ENCODE results near the gene F2RL1.
"Not testable (repeated sequence)": the region's sequence is repeated elsewhere in the genome, so short reads cannot be mapped to it uniquely, and the experiment has no call there.

The F2RL1 gene

DNA sequence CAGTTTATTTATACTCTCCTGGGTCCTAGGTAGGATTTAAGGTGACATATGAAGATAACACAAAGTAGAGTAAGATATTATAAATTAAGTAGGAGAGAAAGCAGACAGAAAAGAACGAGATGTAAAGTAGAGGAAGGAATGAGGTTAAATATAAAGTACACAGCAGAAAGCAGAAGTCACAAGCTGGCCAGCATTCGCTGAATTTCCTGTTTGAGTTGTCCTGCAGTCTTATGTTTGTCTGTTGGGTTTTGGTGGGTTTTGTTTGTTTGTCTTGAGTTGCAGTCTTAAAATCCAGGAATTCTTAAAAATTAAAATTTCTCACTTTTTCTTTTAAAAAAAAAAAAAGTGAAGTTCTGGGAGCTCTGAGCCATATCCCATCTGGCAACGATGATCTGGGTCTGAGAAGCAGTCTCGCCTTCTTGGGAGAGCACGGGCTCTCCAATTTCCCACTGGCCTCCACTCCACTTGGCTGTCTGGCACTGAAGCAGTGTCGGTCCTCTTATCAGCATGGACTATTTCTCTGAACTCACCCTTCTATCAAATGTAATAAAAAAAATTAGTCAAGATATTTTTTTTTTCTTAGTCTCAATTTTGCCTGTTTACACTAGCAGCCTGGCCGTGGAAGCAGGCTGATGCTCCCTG, 33.0 kb downstream of the F2RL1 start:
- Histone ChIP-seq H3K4me3 (ENCODE audit: low read depth, low read length) (no peak overlapping the region), H3K27ac (ENCODE audit: extremely low read depth, low read depth, low read length) (no peak overlapping the region), H3K4me1 (ENCODE audit: control insufficient read depth, insufficient read depth, low read length) (no peaks in the 10 kb centered on the region), H3K9me3 (ENCODE audit: control insufficient read depth, insufficient read depth, low read depth, low read length) (no peaks in the 10 kb centered on the region), H3K36me3 (ENCODE audit: control insufficient read depth in 2 of 2, insufficient read depth in 1 of 2, low read length in 2 of 2) (no peaks in the 10 kb centered on the region)
- no peak for TF ChIP-seq ZNF558 (tag by site-specific recombination; IDR thresholded peaks at IDR 0.05)
- TF ChIP-seq ZNF791 (tag by site-specific recombination; IDR thresholded peaks at IDR 0.05): no peak
- TF ChIP-seq MZF1 (tag by site-specific recombination; IDR thresholded peaks at IDR 0.05; ENCODE audit: borderline replicate concordance): no peak
- TF ChIP-seq KLF8 (tag by site-specific recombination; IDR thresholded peaks at IDR 0.05): no peak
- no peak for TF ChIP-seq GFI1B (tag by site-specific recombination; IDR thresholded peaks at IDR 0.05)
- no peak for TF ChIP-seq ZBTB1 (tag by site-specific recombination; IDR thresholded peaks at IDR 0.05)
- no peak for TF ChIP-seq ZNF660 (tag by site-specific recombination; IDR thresholded peaks at IDR 0.05)
- no peak for TF ChIP-seq TRIM28 (IDR thresholded peaks at IDR 0.05; ENCODE audit: borderline replicate concordance, low read length)
- ChIA-PET CTCF (no interaction called here), POLR2A (interaction anchor here (0.5 to 0.6 kb wide), 2 partner anchors 632 to 1127 kb away, joined by 3 read pairs; no protein-coding TSS in a partner anchor)

DNA sequence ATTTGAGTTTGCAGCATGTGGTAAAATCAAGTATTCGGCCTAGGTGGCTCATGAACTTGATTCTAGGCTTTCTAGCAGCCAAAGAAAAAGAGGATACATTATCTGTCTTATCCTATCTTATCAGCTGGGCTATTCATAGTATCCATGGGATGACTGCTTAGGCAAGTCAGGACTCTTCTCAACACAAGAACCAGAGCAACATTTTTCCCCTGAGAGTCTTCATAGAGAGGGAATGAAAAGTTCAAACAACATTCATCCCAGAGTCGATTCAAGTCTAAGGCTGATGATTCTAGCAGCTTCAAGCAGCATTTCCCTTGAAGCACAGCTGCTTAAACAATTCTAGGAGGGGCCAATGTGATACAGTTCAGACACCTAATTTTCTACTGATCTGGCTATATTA, 33.9 kb downstream of the F2RL1 start:
- POLR2A ChIA-PET: no interaction called here
- H3K4me3 ChIP-seq (ENCODE audit: low read depth, low read length): no peak overlapping the region
- TF ChIP-seq YY1 (tag by site-specific recombination; IDR thresholded peaks at IDR 0.05) (no peak), ZNF677 (tag by site-specific recombination; IDR thresholded peaks at IDR 0.05) (no peak), ZNF776 (tag by site-specific recombination; IDR thresholded peaks at IDR 0.05; ENCODE audit: borderline replicate concordance) (no peak), ZNF521 (tag by site-specific recombination; IDR thresholded peaks at IDR 0.05) (no peak), ZNF175 (tag by site-specific recombination; IDR thresholded peaks at IDR 0.05) (no peak), ZNF362 (tag by site-specific recombination; IDR thresholded peaks at IDR 0.05) (no peak), ZNF791 (tag by site-specific recombination; IDR thresholded peaks at IDR 0.05) (no peak), ZNF416 (tag by site-specific recombination; IDR thresholded peaks at IDR 0.05) (no peak), TSHZ1 (tag by site-specific recombination; IDR thresholded peaks at IDR 0.05; ENCODE audit: borderline replicate concordance) (no peak), ZNF624 (tag by site-specific recombination; IDR thresholded peaks at IDR 0.05) (no peak), ZFP3 (tag by site-specific recombination; IDR thresholded peaks at IDR 0.05; ENCODE audit: low read depth) (no peak), IKZF3 (tag by site-specific recombination; IDR thresholded peaks at IDR 0.05) (no peak)
- TF ChIP-seq, protein P1, sequence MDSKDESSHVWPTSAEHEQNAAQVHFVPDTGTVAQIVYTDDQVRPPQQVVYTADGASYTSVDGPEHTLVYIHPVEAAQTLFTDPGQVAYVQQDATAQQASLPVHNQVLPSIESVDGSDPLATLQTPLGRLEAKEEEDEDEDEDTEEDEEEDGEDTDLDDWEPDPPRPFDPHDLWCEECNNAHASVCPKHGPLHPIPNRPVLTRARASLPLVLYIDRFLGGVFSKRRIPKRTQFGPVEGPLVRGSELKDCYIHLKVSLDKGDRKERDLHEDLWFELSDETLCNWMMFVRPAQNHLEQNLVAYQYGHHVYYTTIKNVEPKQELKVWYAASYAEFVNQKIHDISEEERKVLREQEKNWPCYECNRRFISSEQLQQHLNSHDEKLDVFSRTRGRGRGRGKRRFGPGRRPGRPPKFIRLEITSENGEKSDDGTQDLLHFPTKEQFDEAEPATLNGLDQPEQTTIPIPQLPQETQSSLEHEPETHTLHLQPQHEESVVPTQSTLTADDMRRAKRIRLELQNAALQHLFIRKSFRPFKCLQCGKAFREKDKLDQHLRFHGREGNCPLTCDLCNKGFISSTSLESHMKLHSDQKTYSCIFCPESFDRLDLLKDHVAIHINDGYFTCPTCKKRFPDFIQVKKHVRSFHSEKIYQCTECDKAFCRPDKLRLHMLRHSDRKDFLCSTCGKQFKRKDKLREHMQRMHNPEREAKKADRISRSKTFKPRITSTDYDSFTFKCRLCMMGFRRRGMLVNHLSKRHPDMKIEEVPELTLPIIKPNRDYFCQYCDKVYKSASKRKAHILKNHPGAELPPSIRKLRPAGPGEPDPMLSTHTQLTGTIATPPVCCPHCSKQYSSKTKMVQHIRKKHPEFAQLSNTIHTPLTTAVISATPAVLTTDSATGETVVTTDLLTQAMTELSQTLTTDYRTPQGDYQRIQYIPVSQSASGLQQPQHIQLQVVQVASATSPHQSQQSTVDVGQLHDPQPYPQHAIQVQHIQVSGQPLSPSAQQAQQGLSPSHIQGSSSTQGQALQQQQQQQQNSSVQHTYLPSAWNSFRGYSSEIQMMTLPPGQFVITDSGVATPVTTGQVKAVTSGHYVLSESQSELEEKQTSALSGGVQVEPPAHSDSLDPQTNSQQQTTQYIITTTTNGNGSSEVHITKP (tag by site-specific recombination; IDR thresholded peaks at IDR 0.05): no peak
- CTCF ChIA-PET: no interaction called here
- no peak overlapping the region for H3K27ac ChIP-seq (ENCODE audit: extremely low read depth, low read depth, low read length)
- no peaks in the 10 kb centered on the region for H3K36me3 ChIP-seq (ENCODE audit: control insufficient read depth in 2 of 2, insufficient read depth in 1 of 2, low read length in 2 of 2)
- no peaks in the 10 kb centered on the region for H3K9me3 ChIP-seq (ENCODE audit: control insufficient read depth, insufficient read depth, low read depth, low read length)
- H3K4me1 ChIP-seq (ENCODE audit: control insufficient read depth, insufficient read depth, low read length): no peaks in the 10 kb centered on the region

DNA sequence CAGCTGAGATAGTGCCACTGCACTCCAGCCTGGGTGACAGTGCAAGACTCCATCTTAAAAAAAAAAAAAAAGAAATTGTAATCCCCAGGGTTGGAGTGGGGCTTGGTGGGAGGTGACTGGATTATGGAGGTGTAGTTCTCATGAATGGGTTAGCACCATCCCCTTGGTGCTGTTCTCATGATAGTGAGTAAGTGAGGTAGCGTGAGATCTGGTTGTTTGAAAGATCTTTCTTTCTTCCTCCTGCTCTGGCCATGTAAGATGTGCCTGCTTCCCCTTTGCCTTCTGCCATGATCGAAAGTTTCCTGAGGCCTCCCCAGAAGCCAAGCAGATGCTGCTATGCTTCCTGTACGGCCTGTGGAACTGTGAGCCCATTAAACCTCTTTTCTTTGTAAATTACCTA, 34.9 kb downstream of the F2RL1 start:
- POLR2A ChIA-PET: not testable (repeated sequence)

More for the DNA sequence above, 34.9 kb downstream of the F2RL1 start:
- CTCF ChIA-PET; H3K27ac ChIP-seq (ENCODE audit: extremely low read depth, low read depth, low read length); H3K9me3 ChIP-seq (ENCODE audit: control insufficient read depth, insufficient read depth, low read depth, low read length); H3K36me3 ChIP-seq (ENCODE audit: control insufficient read depth in 2 of 2, insufficient read depth in 1 of 2, low read length in 2 of 2); H3K4me1 ChIP-seq (ENCODE audit: control insufficient read depth, insufficient read depth, low read length); H3K4me3 ChIP-seq (ENCODE audit: low read depth, low read length): not testable (repeated sequence)
